ENCODE data around the gene SH3BGR.

DNA sequence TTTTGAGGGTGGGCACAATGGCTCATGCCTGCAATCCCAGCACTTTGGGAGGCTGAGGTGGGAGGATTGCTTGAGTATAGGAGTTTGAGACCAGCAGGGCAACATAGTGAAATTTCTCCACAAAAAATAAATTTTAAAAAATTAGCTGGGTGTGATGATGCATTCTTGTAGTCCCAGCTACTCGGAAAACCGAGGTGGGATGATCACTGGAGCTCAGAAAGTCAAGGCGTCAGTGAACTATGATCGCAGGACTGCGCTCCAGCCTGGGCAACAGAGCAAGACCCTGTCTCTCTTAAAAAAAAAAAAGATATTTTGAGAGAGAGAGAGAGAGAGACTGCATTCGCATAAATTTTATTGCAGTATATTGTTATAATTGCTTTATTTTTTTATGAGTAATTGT, 85.1 kb downstream of the SH3BGR start:
- TF ChIP-seq, protein P1, sequence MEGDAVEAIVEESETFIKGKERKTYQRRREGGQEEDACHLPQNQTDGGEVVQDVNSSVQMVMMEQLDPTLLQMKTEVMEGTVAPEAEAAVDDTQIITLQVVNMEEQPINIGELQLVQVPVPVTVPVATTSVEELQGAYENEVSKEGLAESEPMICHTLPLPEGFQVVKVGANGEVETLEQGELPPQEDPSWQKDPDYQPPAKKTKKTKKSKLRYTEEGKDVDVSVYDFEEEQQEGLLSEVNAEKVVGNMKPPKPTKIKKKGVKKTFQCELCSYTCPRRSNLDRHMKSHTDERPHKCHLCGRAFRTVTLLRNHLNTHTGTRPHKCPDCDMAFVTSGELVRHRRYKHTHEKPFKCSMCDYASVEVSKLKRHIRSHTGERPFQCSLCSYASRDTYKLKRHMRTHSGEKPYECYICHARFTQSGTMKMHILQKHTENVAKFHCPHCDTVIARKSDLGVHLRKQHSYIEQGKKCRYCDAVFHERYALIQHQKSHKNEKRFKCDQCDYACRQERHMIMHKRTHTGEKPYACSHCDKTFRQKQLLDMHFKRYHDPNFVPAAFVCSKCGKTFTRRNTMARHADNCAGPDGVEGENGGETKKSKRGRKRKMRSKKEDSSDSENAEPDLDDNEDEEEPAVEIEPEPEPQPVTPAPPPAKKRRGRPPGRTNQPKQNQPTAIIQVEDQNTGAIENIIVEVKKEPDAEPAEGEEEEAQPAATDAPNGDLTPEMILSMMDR (IDR thresholded peaks at IDR 0.05), result no peak
- TF ChIP-seq POLR2A (IDR thresholded peaks at IDR 0.05), result no peak

Measured in right lobe of liver (tissue), 4 donors.